H9 (cell line): ENCODE results near the gene ZIK1. TPM values are rescaled to one million over a fixed set of nuclear protein-coding genes. Genes with fewer than 3 reads are reported as not detected.

ENCODE experiments used
- DNase-seq: peaks from one replicate; pipeline ENCODE4 v3.0.0-alpha.2; 2017
- H2AFZ ChIP-seq: one replicate; pipeline ENCODE4 v1.6.1; 2013; ENCODE audit warnings: mild to moderate bottlenecking, low read length, control low read depth, moderate library complexity
- H2AK5ac ChIP-seq: 2 replicates; pipeline ENCODE4 v1.6.1; 2013; ENCODE audit warnings: low read length, control low read depth, mixed read lengths; ENCODE audit not compliant: insufficient read length
- H2BK120ac ChIP-seq: one replicate; pipeline ENCODE4 v1.6.1; 2013; ENCODE audit warnings: low read depth, mild to moderate bottlenecking, low read length, control low read depth, inconsistent platforms; ENCODE audit not compliant: poor library complexity, severe bottlenecking
- H2BK12ac ChIP-seq: 2 replicates; pipeline ENCODE4 v1.6.1; 2013; ENCODE audit warnings: low read length, control low read depth, mixed read lengths, low read depth; ENCODE audit not compliant: insufficient read length
- H2BK15ac ChIP-seq: 2 replicates; pipeline ENCODE4 v1.6.1; 2013; ENCODE audit warnings: low read depth, low read length, control low read depth
- H2BK20ac ChIP-seq: one replicate; pipeline ENCODE4 v1.6.1; 2013; ENCODE audit warnings: low read depth, mild to moderate bottlenecking, low read length, control low read depth, inconsistent platforms; ENCODE audit not compliant: poor library complexity, severe bottlenecking
- H2BK5ac ChIP-seq: 2 replicates; pipeline ENCODE4 v1.6.1; 2013; ENCODE audit warnings: low read length, control low read depth, mixed read lengths; ENCODE audit not compliant: insufficient read length
- H3K14ac ChIP-seq: 2 replicates; pipeline ENCODE4 v1.6.1; 2013; ENCODE audit warnings: low read length, control low read depth; ENCODE audit not compliant: insufficient read depth
- H3K18ac ChIP-seq: 2 replicates; pipeline ENCODE4 v1.6.1; 2013; ENCODE audit warnings: low read depth, mild to moderate bottlenecking, mixed read lengths, low read length, control low read depth; ENCODE audit not compliant: insufficient read length
- H3K23ac ChIP-seq: 2 replicates; pipeline ENCODE4 v1.6.1; 2013; ENCODE audit warnings: low read length, control low read depth, mixed read lengths, low read depth; ENCODE audit not compliant: insufficient read length
- H3K23me2 ChIP-seq: 2 replicates; pipeline ENCODE4 v1.6.1; 2013; ENCODE audit warnings: low read depth, mild to moderate bottlenecking, mixed read lengths, low read length, control low read depth; ENCODE audit not compliant: insufficient read length, poor library complexity, severe bottlenecking
- H3K27ac ChIP-seq: 2 replicates; pipeline ENCODE4 v1.5.1; 2013; ENCODE audit warnings: low read length, control low read depth, mixed read lengths, low read depth; ENCODE audit not compliant: insufficient read length
- H3K27me3 ChIP-seq: 2 replicates; pipeline ENCODE4 v1.6.1; 2013; ENCODE audit warnings: low read length, control low read depth, inconsistent platforms; ENCODE audit not compliant: insufficient read depth
- H3K4ac ChIP-seq: 2 replicates; pipeline ENCODE4 v1.6.1; 2013; ENCODE audit warnings: low read depth, mild to moderate bottlenecking, control low read depth, inconsistent platforms, low read length, moderate library complexity
- H3K4me1 ChIP-seq: 2 replicates; pipeline ENCODE4 v1.6.1; 2013; ENCODE audit warnings: low read length, control low read depth, inconsistent platforms; ENCODE audit not compliant: insufficient read depth
- H3K4me2 ChIP-seq: 2 replicates; pipeline ENCODE4 v1.6.1; 2013; ENCODE audit warnings: low read length, control low read depth, mixed read lengths; ENCODE audit not compliant: insufficient read length, insufficient read depth
- H3K56ac ChIP-seq: 2 replicates; pipeline ENCODE4 v1.6.1; 2013; ENCODE audit warnings: low read depth, mild to moderate bottlenecking, mixed read lengths, low read length, control low read depth; ENCODE audit not compliant: insufficient read length
- H3K79me1 ChIP-seq: 2 replicates; pipeline ENCODE4 v1.6.1; 2013; ENCODE audit warnings: low read depth, mild to moderate bottlenecking, moderate library complexity, low read length, control low read depth, inconsistent platforms; ENCODE audit not compliant: insufficient read depth, poor library complexity, severe bottlenecking
- H3K79me2 ChIP-seq: 2 replicates; pipeline ENCODE4 v1.6.1; 2013; ENCODE audit warnings: low read length, control low read depth, inconsistent platforms; ENCODE audit not compliant: insufficient read depth
- H3K9ac ChIP-seq: 2 replicates; pipeline ENCODE4 v1.6.1; 2013; ENCODE audit warnings: low read length, control low read depth, mixed read lengths; ENCODE audit not compliant: insufficient read length; ENCODE audit errors: extremely low read depth
- H3K9me3 ChIP-seq: one replicate; pipeline ENCODE4 v1.6.1; 2013; ENCODE audit warnings: low read depth, low read length, inconsistent platforms; ENCODE audit not compliant: control insufficient read depth
- H3T11ph ChIP-seq: one replicate; pipeline ENCODE4 v1.6.1; 2013; ENCODE audit warnings: mild to moderate bottlenecking, low read length, control low read depth, inconsistent platforms
- H4K20me1 ChIP-seq: one replicate; pipeline ENCODE4 v1.6.1; 2013; ENCODE audit not compliant: control insufficient read depth, insufficient read length, insufficient read depth
- H4K5ac ChIP-seq: 2 replicates; pipeline ENCODE4 v1.6.1; 2013; ENCODE audit warnings: low read depth, mild to moderate bottlenecking, mixed read lengths, low read length, control low read depth; ENCODE audit not compliant: insufficient read length
- H4K8ac ChIP-seq: replicated peaks from 2 replicates; pipeline ENCODE4 v1.6.1; 2013; ENCODE audit warnings: low read length, control low read depth, mixed read lengths, low read depth; ENCODE audit not compliant: insufficient read length
- H4K91ac ChIP-seq: 2 replicates; pipeline ENCODE4 v1.6.1; 2013; ENCODE audit warnings: low read depth, mild to moderate bottlenecking, moderate library complexity, mixed read lengths, low read length, control low read depth; ENCODE audit not compliant: insufficient read length
- H3K27ac Mint-ChIP-seq, 3 experiments: 2 replicates in 2 of 3; 3 replicates in 1 of 3; pipeline ENCODE4 v1.8.0; 2020 to 2021; ENCODE audit warnings: mixed read lengths in 3 of 3, mild to moderate bottlenecking in 1 of 3, moderate library complexity in 1 of 3
- H3K27me3 Mint-ChIP-seq: 2 replicates; pipeline ENCODE4 v1.8.0; 2021; ENCODE audit warnings: low read depth, mild to moderate bottlenecking, moderate library complexity, mixed read lengths
- H3K36me3 Mint-ChIP-seq, 3 experiments: 2 replicates in 2 of 3; 3 replicates in 1 of 3; pipeline ENCODE4 v1.8.0; 2020 to 2021; ENCODE audit warnings: low read depth in 3 of 3, mixed read lengths in 3 of 3; ENCODE audit not compliant: insufficient read depth in 1 of 3
- H3K4me1 Mint-ChIP-seq, 2 experiments: 2 replicates each; pipeline ENCODE4 v1.8.0; 2020; ENCODE audit warnings: mixed read lengths in 2 of 2
- H3K4me3 Mint-ChIP-seq, 2 experiments: 2 replicates in 1 of 2; 3 replicates in 1 of 2; pipeline ENCODE4 v1.8.0; 2020 to 2021; ENCODE audit warnings: mild to moderate bottlenecking in 2 of 2, mixed read lengths in 2 of 2, moderate library complexity in 1 of 2
- H3K9me3 Mint-ChIP-seq, 2 experiments: 2 replicates in 1 of 2; 3 replicates in 1 of 2; pipeline ENCODE4 v1.8.0; 2020; ENCODE audit warnings: mild to moderate bottlenecking in 2 of 2, mixed read lengths in 2 of 2, moderate library complexity in 1 of 2
- WGBS: extraction: QIAGEN DNeasy Blood & Tissue Kit; methylation state at CpG from one replicate; pipeline ENCODE4 v1.1.7; 2013; ENCODE audit warnings: missing lambda C conversion rate, low lambda C conversion rate, mixed read lengths; ENCODE audit not compliant: insufficient read length; ENCODE audit errors: extremely low coverage; 5-methylcytosine and 5-hydroxymethylcytosine counted together
- total RNA-seq: library from RNA; stranded (reverse); gene quantifications from 2 replicates; pipeline ENCODE4 v1.2.1, GENCODE V29; 2021
- TF ChIP-seq, protein P1 (sequence below): fragments of 200-600 bp; sonication (generic); conservative IDR thresholded peaks from 3 replicates; pipeline ENCODE4 v1.8.0; 2021; ENCODE audit warnings: antibody characterized with exemption, mild to moderate bottlenecking

The ZIK1 gene
- total RNA-seq, 1 experiment from 2014 or later = 27.8 TPM

DNA sequence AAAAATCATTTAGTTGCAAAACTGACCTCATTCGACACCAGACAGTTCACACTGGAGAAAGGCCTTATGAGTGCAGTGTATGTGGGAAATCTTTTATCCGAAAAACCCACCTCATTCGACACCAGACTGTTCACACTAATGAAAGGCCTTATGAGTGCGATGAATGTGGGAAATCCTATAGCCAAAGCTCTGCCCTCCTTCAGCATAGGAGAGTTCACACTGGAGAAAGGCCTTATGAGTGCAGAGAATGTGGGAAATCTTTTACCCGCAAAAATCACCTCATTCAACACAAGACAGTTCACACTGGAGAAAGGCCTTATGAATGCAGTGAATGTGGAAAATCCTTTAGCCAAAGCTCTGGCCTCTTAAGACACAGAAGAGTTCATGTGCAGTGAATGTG, 23.0 kb downstream of the ZIK1 start:
- Histone ChIP-seq H3K79me2 (no peaks in the 10 kb centered on the region), H3K18ac (no peak overlapping the region), H3K9ac (no peak overlapping the region), H3K4ac (no peak overlapping the region), H4K8ac (no peak overlapping the region), H3K14ac (no peak overlapping the region), H3K4me2 (no peak overlapping the region), H3K9me3 (no peaks in the 10 kb centered on the region), H3K23ac (no peak overlapping the region), H2BK5ac (no peak overlapping the region), H2BK20ac (no peak overlapping the region), H4K91ac (no peak overlapping the region), H2AK5ac (no peak overlapping the region), H2BK12ac (no peak overlapping the region), H3K56ac (no peak overlapping the region), H3T11ph (no peak overlapping the region), H2BK120ac (no peak overlapping the region), H3K27ac (no peak overlapping the region), H2AFZ (no peak overlapping the region), H3K79me1 (no peaks in the 10 kb centered on the region), H3K4me1 (no peaks in the 10 kb centered on the region), H3K23me2 (no peaks in the 10 kb centered on the region), H2BK15ac (no peak overlapping the region), H4K5ac (no peak overlapping the region), H4K20me1 (no peaks in the 10 kb centered on the region), H3K27me3 (no peaks in the 10 kb centered on the region)
- Mint-ChIP-seq H3K9me3 (peaks cover 4 to 45% of the 10 kb centered on the region in 2 experiments; a peak in 4 of 5 replicates), H3K27me3 (peaks cover 4% of the 10 kb centered on the region), H3K4me1 (no peaks in the 10 kb centered on the region), H3K4me3 (no peak overlapping the region), H3K36me3 (peaks cover 50 to 60% (median 59%) of the 10 kb centered on the region in 3 experiments), H3K27ac (no peak overlapping the region)
- no CpG with 5 or more reads among the region's 5 CpGs for WGBS
- DNase-seq = no peak
- TF ChIP-seq, protein P1, sequence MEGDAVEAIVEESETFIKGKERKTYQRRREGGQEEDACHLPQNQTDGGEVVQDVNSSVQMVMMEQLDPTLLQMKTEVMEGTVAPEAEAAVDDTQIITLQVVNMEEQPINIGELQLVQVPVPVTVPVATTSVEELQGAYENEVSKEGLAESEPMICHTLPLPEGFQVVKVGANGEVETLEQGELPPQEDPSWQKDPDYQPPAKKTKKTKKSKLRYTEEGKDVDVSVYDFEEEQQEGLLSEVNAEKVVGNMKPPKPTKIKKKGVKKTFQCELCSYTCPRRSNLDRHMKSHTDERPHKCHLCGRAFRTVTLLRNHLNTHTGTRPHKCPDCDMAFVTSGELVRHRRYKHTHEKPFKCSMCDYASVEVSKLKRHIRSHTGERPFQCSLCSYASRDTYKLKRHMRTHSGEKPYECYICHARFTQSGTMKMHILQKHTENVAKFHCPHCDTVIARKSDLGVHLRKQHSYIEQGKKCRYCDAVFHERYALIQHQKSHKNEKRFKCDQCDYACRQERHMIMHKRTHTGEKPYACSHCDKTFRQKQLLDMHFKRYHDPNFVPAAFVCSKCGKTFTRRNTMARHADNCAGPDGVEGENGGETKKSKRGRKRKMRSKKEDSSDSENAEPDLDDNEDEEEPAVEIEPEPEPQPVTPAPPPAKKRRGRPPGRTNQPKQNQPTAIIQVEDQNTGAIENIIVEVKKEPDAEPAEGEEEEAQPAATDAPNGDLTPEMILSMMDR = no peak
